GM19395 (cell line): ENCODE data around the gene DCAF7.

ENCODE experiments used
- ATAC-seq: cut with Tn5 transposase; IDR thresholded peaks from one replicate; pipeline ENCODE4 v1.9.1; 2021; ENCODE audit warnings: mild to moderate bottlenecking, moderate library complexity; ENCODE audit not compliant: unreplicated experiment

DCAF7 gene

DNA sequence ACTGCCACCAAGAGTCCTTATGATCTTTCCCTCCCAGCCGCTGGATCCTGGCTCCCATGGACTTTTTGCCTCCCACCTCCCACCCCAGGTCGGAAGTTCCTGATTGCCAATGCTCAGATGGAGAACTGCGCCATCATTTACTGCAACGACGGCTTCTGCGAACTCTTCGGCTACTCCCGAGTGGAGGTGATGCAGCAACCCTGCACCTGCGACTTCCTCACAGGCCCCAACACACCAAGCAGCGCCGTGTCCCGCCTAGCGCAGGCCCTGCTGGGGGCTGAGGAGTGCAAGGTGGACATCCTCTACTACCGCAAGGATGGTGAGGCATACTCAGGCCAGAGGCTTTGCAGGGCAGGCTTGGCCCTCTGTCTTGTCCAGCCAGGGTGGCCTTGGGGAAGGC is 26.2 kb upstream of the DCAF7 start:
- ATAC-seq, result no peak

GRCh38 chr17:63525190-63525946 is 24.9 kb upstream of the DCAF7 start:
- ATAC-seq, result no peak

DNA sequence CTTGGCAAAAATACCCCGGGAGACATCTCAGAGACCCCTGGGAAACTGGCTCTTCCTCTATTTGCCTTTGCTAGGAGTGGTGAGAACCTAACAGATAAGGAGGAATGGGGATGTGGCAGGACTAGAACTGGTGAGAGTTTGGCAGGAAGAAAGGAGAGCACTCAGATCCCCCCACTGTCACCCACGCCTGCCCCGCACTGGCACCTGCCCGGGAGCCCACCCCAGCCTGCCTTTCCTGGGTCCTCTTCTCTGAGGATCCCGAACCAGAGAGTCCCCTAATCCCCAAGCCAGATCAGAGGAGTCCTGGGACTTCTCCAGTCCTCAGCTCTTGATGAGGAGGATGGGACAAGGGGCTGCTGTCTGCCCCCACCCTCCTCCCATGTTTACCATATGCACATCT is 23.4 kb upstream of the DCAF7 start:
- ATAC-seq, result no peak

GRCh38 chr17:63528183-63528582 is 22.1 kb upstream of the DCAF7 start:
- no peak for ATAC-seq

DNA sequence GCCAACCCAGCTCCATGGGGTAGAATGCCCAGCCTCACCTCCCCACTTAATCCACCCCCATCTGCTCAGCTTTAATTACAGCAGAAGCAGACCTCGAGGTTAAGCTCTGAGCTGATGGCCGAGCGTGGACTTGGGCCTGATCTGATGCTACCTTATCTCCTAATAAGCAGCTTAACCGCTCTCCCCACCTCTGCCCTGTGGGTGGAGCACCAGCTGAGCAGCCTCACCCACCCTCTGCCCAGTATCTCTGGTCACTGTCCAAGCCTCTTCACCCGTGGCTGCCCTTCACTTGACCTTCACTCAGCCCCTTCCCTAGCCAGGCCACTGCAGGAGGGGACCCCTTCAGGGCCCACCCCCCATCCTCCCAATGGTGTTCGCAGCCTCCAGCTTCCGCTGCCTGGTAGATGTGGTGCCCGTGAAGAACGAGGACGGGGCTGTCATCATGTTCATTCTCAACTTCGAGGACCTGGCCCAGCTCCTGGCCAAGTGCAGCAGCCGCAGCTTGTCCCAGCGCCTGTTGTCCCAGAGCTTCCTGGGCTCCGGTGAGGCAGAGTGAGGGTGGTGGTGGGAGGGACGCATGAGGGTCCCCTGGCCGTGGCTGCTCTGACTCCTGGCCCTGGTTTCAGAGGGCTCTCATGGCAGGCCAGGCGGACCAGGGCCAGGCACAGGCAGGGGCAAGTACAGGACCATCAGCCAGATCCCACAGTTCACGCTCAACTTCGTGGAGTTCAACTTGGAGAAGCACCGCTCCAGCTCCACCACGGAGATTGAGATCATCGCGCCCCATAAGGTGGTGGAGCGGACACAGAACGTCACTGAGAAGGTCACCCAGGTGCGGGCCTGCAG is 20.3 kb upstream of the DCAF7 start:
- ATAC-seq, result no peak

GRCh38 chr17:63530557-63531021 is 19.7 kb upstream of the DCAF7 start:
- no peak for ATAC-seq

DNA sequence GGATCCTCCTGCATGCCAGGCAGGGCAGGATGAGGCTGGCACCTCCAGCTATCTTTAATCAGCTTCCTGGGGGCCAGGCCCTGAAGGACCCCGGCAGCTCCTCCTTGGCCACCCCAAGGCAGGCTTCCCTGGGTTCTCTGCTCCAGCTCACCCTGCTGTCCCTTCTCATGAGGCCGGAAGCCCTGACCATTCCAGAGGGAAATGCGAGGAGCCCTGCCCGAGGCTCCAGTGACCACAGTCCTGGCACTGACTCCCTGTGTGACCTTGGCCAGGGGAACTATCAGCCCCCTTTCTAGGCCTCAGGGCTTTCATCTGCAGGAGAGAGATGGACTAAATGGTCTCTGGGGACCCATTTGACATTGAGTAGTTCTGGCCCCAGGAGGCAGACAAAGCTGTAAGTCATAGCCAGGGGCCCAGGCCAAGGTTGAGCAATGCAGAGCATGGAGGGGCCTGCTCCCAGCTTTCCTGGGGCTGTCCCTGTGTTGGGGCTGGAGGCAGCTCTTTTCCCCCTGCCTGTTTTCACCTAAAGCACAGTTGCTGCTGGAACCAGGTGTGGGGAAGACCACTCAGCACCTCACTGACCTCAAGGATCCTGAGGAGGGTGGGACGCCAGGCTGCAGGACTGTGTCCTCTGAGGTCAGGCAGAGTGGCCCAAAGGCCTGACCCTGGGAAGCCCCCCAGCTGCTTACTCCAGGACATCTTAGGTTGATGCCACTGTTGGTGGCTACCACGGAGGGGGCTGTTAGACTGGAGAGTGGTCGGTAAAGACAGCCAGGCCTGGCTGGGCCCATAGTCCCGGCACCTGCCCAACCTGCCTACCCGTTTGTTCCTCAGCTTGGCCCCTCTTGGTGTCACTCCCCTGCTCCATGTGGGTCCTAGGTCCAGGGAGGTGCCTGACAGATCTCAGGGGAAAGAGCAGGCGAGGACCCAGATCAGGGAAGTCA is 19.0 kb upstream of the DCAF7 start:
- ATAC-seq, result no peak

GRCh38 chr17:63533433-63534077 is 16.7 kb upstream of the DCAF7 start:
- no peak for ATAC-seq

DNA sequence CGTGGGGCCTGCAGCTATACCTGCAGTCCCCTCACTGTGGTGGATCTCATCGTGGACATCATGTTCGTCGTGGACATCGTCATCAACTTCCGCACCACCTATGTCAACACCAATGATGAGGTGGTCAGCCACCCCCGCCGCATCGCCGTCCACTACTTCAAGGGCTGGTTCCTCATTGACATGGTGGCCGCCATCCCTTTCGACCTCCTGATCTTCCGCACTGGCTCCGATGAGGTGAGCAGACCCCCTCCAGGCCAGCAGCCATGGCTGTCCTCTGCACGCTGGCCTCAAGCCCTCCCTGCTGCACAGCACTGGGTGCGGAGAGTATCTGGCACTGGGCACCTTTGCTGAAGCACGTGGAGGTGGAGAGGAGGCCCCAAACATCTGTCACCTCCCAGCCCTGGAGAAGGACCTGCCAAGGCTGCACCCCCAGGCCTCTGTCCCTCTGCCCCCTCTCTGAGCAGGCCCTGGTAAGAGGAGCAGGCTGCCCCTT is 16.2 kb upstream of the DCAF7 start:
- no peak for ATAC-seq

DNA sequence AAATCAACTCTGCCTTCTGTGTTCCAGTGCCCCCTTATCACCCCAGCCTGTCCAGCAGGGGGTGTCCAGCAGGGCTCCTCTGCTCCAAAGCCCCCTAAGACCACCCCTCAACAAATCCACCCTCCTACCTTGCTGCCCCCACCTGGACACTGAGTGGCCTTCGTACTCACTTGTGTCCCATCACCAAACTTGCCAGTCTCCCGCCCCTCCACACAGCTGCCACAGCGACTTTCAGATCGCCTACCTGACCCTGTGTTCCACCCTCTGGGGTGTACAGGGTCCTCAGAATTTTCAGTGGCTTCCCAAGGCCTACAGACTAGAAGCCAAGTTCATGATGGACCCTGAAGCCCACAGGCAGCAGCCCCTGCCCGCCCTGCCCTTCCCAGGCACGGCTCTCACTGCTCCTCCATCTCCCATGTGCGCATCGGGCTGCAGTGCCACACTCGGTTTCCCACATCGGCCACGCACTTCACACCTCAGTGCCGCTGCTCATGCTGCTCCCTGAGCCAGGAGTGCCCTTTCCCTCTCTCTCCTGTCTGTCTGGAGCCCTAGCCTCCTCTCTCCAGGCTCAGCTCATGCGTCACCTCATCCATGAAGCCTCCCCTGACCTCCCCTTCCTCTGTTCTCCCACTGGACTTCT is 15.3 kb upstream of the DCAF7 start:
- ATAC-seq, result no peak

- no peak for ATAC-seq
Observed at GRCh38 chr17:63535640-63536039, 14.6 kb upstream of the DCAF7 start.

GRCh38 chr17:63537001-63537400 is 13.3 kb upstream of the DCAF7 start:
- ATAC-seq, result no peak

DNA sequence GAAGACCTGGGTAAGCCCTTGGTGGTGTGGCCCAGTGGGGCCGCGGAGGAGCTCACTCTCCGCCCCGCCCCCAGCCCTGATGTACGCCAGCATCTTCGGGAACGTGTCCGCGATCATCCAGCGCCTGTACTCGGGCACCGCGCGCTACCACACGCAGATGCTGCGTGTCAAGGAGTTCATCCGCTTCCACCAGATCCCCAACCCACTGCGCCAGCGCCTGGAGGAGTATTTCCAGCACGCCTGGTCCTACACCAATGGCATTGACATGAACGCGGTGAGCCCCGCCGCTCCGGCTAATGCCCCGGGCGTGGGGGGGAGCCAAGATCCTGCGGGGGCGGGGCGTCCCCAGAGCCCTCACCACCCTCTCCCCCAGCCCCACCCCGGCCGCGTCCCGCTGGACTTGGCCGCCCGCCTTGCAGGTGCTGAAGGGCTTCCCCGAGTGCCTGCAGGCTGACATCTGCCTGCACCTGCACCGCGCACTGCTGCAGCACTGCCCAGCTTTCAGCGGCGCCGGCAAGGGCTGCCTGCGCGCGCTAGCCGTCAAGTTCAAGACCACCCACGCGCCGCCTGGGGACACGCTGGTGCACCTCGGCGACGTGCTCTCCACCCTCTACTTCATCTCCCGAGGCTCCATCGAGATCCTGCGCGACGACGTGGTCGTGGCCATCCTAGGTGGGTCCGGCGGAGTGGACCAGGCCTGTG is 12.1 kb upstream of the DCAF7 start:
- no peak for ATAC-seq

GRCh38 chr17:63538693-63539595 is 11.3 kb upstream of the DCAF7 start:
- no peak for ATAC-seq

DNA sequence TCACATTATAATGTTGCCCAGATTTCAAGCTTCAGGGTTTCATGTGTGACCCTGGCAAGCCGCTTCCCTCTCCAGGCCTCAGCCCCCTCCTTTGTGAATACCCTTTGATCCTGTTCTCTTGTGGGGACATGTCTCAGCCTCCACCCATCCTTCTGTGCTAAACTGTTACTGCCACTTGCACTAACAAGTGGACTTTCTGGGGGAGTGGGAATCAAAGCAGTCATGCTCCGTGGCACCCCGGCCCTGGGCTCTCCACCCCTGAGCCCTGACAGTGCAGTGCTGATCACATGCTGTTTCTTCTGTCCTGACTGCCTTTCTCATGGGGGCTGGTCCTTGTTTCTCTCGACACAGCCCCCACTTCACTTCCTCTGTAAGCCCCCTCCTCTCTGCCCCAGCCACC is 9.7 kb upstream of the DCAF7 start:
- no peak for ATAC-seq

DNA sequence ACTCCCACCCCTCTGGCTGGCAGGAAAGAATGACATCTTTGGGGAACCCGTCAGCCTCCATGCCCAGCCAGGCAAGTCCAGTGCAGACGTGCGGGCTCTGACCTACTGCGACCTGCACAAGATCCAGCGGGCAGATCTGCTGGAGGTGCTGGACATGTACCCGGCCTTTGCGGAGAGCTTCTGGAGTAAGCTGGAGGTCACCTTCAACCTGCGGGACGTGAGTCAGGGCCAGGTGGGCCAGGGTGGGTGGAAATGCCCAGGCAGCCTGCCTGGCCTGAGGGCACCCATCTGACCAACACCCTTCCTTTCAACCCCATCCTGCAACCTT is 8.1 kb upstream of the DCAF7 start:
- no peak for ATAC-seq

- ATAC-seq, result no peak
Observed at GRCh38 chr17:63542942-63543821, 7.1 kb upstream of the DCAF7 start.
